ENCODE measurements around the gene FLOT1. TPM values are rescaled to one million over a fixed set of nuclear protein-coding genes. Genes with fewer than 3 reads are reported as not detected.

FLOT1 gene
- total RNA-seq, 1 donor: 101 TPM

DNA sequence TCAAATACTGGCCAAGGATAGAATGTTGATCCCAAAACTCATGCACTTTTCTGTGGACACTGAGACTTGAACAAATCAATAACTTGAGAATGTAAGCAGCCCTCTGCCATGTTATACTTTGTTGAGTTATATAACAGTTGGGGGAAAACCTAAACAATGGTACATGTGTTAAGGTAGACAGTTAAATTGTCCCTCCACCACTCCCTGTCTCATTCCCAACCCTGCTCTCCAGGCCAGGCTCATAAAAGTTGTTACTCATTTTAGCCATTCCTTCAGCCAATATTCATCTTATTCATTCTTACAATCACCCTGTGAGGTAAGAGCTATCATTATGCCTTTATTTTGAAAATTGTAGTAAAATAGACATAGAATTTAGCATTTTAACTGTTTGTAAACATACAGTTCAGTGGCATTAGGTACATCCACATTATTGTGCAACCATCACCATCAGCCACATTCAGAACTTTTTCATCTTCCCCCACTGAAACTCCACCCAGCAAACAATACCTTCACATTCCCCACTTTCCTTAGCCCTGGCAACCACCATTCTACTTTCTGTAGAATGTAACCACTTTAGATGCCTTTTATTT is 40.0 kb upstream of the FLOT1 start:
- DNase-seq (ENCODE audit: insufficient read length, low spot score, missing footprints): peak; percentile 80
- H3K4me2 ChIP-seq (ENCODE audit: insufficient read depth, low read length): peak overlapping the region; percentile 79
- H3K4me3 ChIP-seq (ENCODE audit: insufficient read depth, low read length): peak overlapping the region; percentile 49
- H3K36me3 ChIP-seq (ENCODE audit: insufficient read depth, low read length): no peaks in the 10 kb centered on the region
- TF ChIP-seq, protein P1, sequence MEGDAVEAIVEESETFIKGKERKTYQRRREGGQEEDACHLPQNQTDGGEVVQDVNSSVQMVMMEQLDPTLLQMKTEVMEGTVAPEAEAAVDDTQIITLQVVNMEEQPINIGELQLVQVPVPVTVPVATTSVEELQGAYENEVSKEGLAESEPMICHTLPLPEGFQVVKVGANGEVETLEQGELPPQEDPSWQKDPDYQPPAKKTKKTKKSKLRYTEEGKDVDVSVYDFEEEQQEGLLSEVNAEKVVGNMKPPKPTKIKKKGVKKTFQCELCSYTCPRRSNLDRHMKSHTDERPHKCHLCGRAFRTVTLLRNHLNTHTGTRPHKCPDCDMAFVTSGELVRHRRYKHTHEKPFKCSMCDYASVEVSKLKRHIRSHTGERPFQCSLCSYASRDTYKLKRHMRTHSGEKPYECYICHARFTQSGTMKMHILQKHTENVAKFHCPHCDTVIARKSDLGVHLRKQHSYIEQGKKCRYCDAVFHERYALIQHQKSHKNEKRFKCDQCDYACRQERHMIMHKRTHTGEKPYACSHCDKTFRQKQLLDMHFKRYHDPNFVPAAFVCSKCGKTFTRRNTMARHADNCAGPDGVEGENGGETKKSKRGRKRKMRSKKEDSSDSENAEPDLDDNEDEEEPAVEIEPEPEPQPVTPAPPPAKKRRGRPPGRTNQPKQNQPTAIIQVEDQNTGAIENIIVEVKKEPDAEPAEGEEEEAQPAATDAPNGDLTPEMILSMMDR (IDR thresholded peaks at IDR 0.05; ENCODE audit: extremely low read depth, low read depth, low read length): no peak
- H3K9me3 ChIP-seq (ENCODE audit: low read depth, low read length): no peaks in the 10 kb centered on the region
- H3K27me3 ChIP-seq (ENCODE audit: insufficient read depth, low read length): no peaks in the 10 kb centered on the region
- peaks cover 62% of the 10 kb centered on the region for H3K4me1 ChIP-seq (ENCODE audit: insufficient read depth, low read length)
- H2AFZ ChIP-seq (ENCODE audit: low read length): no peak overlapping the region
- no peaks in the 10 kb centered on the region for H3K79me2 ChIP-seq (ENCODE audit: insufficient read depth, low read length)
- no peaks in the 10 kb centered on the region for H4K20me1 ChIP-seq (ENCODE audit: insufficient read depth, low read length)
- peak overlapping the region; percentile 100 for H3K27ac ChIP-seq (ENCODE audit: low read depth, low read length)

DNA sequence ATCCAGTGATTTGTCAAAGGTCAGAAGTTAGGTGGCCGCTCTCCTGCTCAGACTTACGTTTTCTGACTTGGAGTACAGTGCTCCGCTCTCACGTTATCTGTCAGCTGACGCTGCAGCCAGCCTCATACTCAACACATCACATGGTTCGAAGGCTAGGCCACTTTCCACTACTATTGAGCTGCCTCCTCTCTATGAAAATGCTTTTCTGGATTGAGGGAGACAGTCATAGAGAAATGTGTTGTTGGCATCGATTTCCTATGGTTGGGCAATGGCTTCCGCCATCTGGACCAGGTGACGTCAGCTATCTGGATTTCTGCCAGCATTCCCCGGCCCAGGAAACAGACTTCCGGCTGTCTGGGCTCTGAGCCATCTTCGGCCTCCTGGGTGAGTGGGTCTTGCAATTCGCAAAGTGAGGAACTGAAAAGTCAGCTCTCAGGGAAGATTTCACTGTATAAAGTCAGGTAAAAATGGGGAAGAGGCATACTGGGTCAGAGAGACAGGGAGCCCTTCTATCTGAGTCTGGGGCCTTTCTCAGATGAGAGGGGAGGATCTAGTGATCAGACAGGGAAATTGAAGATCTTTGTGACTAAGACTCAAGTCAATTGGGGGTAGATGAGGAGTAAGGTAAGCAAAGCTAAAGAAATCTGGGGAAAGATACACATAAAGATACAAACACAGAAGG is 39.4 kb upstream of the FLOT1 start:
- Histone ChIP-seq H3K4me1 (ENCODE audit: insufficient read depth, low read length) (peaks cover 61% of the 10 kb centered on the region), H2AFZ (ENCODE audit: low read length) (no peak overlapping the region)

DNA sequence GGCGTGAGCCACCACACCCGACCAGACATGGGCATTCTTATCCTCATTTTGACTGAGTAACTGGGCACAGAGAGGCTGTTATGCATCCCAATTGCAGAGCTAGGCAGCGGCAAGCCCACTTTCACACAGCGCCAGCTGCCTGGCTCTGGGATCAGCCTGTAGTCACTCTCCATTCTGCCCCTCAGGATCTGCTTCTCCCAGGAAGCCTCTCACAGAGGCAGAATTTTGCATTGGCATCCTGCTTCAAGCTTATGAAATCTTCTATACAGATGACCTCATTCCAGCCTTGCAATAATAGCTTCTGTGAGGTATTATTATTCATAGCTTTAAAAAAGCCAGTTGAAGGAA is 38.9 kb upstream of the FLOT1 start:
- no peak overlapping the region for H2AFZ ChIP-seq (ENCODE audit: low read length)

More for the DNA sequence above, 39.4 kb upstream of the FLOT1 start:
- no peaks in the 10 kb centered on the region for H4K20me1 ChIP-seq (ENCODE audit: insufficient read depth, low read length)
- no peaks in the 10 kb centered on the region for H3K36me3 ChIP-seq (ENCODE audit: insufficient read depth, low read length)
- H3K27ac ChIP-seq (ENCODE audit: low read depth, low read length): peak overlapping the region; percentile 100
- H3K79me2 ChIP-seq (ENCODE audit: insufficient read depth, low read length): no peaks in the 10 kb centered on the region
- H3K4me3 ChIP-seq (ENCODE audit: insufficient read depth, low read length): peak overlapping the region; percentile 49
- TF ChIP-seq, protein P1 (IDR thresholded peaks at IDR 0.05; ENCODE audit: extremely low read depth, low read depth, low read length): no peak
- DNase-seq (ENCODE audit: insufficient read length, low spot score, missing footprints): peak; percentile 82
- peak overlapping the region; percentile 79 for H3K4me2 ChIP-seq (ENCODE audit: insufficient read depth, low read length)
- H3K27me3 ChIP-seq (ENCODE audit: insufficient read depth, low read length): no peaks in the 10 kb centered on the region
- no peaks in the 10 kb centered on the region for H3K9me3 ChIP-seq (ENCODE audit: low read depth, low read length)

DNA sequence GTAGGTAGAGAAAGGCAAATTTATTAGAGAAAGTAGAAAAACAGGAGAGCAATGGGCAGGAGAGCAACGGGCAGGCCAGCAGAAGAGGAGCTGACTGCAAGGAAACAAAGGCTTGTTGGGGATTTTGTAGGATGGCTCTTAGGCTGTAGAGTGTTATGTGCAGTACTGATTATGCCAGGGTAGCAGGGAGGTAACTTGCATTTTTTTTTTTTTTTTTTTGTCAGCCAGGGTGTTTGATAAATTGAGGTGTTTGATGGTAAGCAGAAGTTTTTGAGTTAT is 38.1 kb upstream of the FLOT1 start:
- H3K27ac ChIP-seq (ENCODE audit: low read depth, low read length): peak overlapping the region; percentile 100

More for the DNA sequence above, 38.9 kb upstream of the FLOT1 start:
- Histone ChIP-seq H3K4me1 (ENCODE audit: insufficient read depth, low read length) (peaks cover 55% of the 10 kb centered on the region), H4K20me1 (ENCODE audit: insufficient read depth, low read length) (no peaks in the 10 kb centered on the region), H3K36me3 (ENCODE audit: insufficient read depth, low read length) (no peaks in the 10 kb centered on the region), H3K79me2 (ENCODE audit: insufficient read depth, low read length) (no peaks in the 10 kb centered on the region), H3K4me3 (ENCODE audit: insufficient read depth, low read length) (peak overlapping the region; percentile 26), H3K4me2 (ENCODE audit: insufficient read depth, low read length) (peak overlapping the region; percentile 79), H3K27me3 (ENCODE audit: insufficient read depth, low read length) (no peaks in the 10 kb centered on the region), H3K27ac (ENCODE audit: low read depth, low read length) (peak overlapping the region; percentile 100), H3K9me3 (ENCODE audit: low read depth, low read length) (no peaks in the 10 kb centered on the region)
- peak; percentile 80 for DNase-seq (ENCODE audit: insufficient read length, low spot score, missing footprints)
- TF ChIP-seq, protein P1 (IDR thresholded peaks at IDR 0.05; ENCODE audit: extremely low read depth, low read depth, low read length): no peak

More for the DNA sequence above, 38.1 kb upstream of the FLOT1 start:
- DNase-seq (ENCODE audit: insufficient read length, low spot score, missing footprints): no peak
- H3K79me2 ChIP-seq (ENCODE audit: insufficient read depth, low read length): no peaks in the 10 kb centered on the region
- TF ChIP-seq, protein P1 (IDR thresholded peaks at IDR 0.05; ENCODE audit: extremely low read depth, low read depth, low read length): no peak
- H3K27me3 ChIP-seq (ENCODE audit: insufficient read depth, low read length): no peaks in the 10 kb centered on the region
- no peak overlapping the region for H3K4me2 ChIP-seq (ENCODE audit: insufficient read depth, low read length)
- H3K9me3 ChIP-seq (ENCODE audit: low read depth, low read length): no peaks in the 10 kb centered on the region
- no peaks in the 10 kb centered on the region for H4K20me1 ChIP-seq (ENCODE audit: insufficient read depth, low read length)
- no peak overlapping the region for H2AFZ ChIP-seq (ENCODE audit: low read length)
- no peaks in the 10 kb centered on the region for H3K36me3 ChIP-seq (ENCODE audit: insufficient read depth, low read length)
- peaks cover 50% of the 10 kb centered on the region for H3K4me1 ChIP-seq (ENCODE audit: insufficient read depth, low read length)
- H3K4me3 ChIP-seq (ENCODE audit: insufficient read depth, low read length): no peak overlapping the region

Measured in osteoblast (primary cell).